K562 (cell line): ENCODE measurements around the gene FARP1. TPM values are rescaled to one million over a fixed set of nuclear protein-coding genes. Genes with fewer than 3 reads are reported as not detected.

Experiments
- ATAC-seq: fragments of 200-7000 bp; cut with Tn5 transposase; 3 replicates; pipeline ENCODE4 v1.9.1; 2020; ENCODE audit warnings: moderate library complexity
- BruUV-seq: library from RNA; stranded (reverse); fragments of 400-500 nt; replicated peaks from 2 replicates; lab custom pipeline; 2021; lab: Mats Ljungman, UMichigan
- CTCF ChIA-PET: fragments of 300-600 bp; formaldehyde crosslinking; extraction: SDS; loops from one replicate; lab custom pipeline; 2021; ENCODE audit warnings: low intra/inter-chr PET ratio; lab: Yijun Ruan, JAX
- POLR2A ChIA-PET: fragments of 300-600, 350-650 bp; sonication (Branson Sonifier 250); formaldehyde crosslinking; extraction: SDS; loops from one replicate; lab custom pipeline; 2021; ENCODE audit warnings: antibody characterized with exemption, inconsistent platforms; lab: Yijun Ruan, JAX
- DNase-seq, 4 experiments: peaks; one replicate each; pipeline versions ENCODE4 v3.0.0 to v3.0.0-alpha.2; 2011 to 2018; ENCODE audit warnings: low spot score in 3 of 4, mixed read lengths in 3 of 4; ENCODE audit errors: extremely low read depth in 1 of 4
- FAIRE-seq: peaks from 2 replicates; lab custom pipeline; 2011; peaks lifted over from hg19 to GRCh38; lab: Jason Lieb, UNC
- H2AFZ ChIP-seq: 2 replicates; pipeline ENCODE4 v1.6.0; 2011; ENCODE audit warnings: low read depth, low read length, control low read depth, inconsistent platforms
- H3K27ac ChIP-seq: fragments of 200-600 bp; 3 replicates; pipeline ENCODE4 v1.8.0; 2011; ENCODE audit warnings: low read depth, mild to moderate bottlenecking, control low read depth, inconsistent platforms, low read length, moderate library complexity, mixed read lengths; ENCODE audit errors: extremely low read depth
- H3K27me3 ChIP-seq, 2 experiments: fragments of 300-600 bp in 1 of 2; 2 replicates in 1 of 2; 3 replicates in 1 of 2; pipeline versions ENCODE4 v1.6.0 to v1.8.0; 2011; ENCODE audit warnings: inconsistent platforms in 2 of 2, low read length in 2 of 2, mild to moderate bottlenecking in 1 of 2, mixed read lengths in 1 of 2, moderate library complexity in 1 of 2; ENCODE audit not compliant: control insufficient read depth in 2 of 2, insufficient read depth in 2 of 2
- H3K36me3 ChIP-seq: fragments of 300-600 bp; 3 replicates; pipeline ENCODE4 v1.8.0; 2011; ENCODE audit warnings: mild to moderate bottlenecking, low read length, inconsistent platforms; ENCODE audit not compliant: control insufficient read depth, insufficient read depth
- H3K4me1 ChIP-seq, 2 experiments: fragments of 200-600 bp in 1 of 2; replicated peaks in 1 of 2; 2 replicates in 1 of 2; 3 replicates in 1 of 2; pipeline versions ENCODE4 v1.5.1 to v1.8.0; 2011; ENCODE audit warnings: inconsistent platforms in 2 of 2, low read length in 2 of 2, mild to moderate bottlenecking in 1 of 2, mixed read lengths in 1 of 2, moderate library complexity in 1 of 2; ENCODE audit not compliant: control insufficient read depth in 2 of 2, insufficient read depth in 2 of 2
- H3K4me2 ChIP-seq: 2 replicates; pipeline ENCODE4 v1.6.1; 2011; ENCODE audit warnings: low read length, control low read depth, inconsistent platforms, mixed read lengths; ENCODE audit not compliant: insufficient read depth
- H3K4me3 ChIP-seq: fragments of 200-600 bp; sonication (generic), shearing (Covaris generic); 2 replicates; pipeline ENCODE4 v1.5.1; 2016; ENCODE audit warnings: control low read depth, inconsistent platforms
- H3K79me2 ChIP-seq: fragments of 200-600 bp; 3 replicates; pipeline ENCODE4 v1.8.0; 2011; ENCODE audit warnings: low read length, inconsistent platforms; ENCODE audit not compliant: control insufficient read depth, insufficient read depth
- H3K9ac ChIP-seq, 2 experiments: 2 replicates each; pipeline versions ENCODE4 v1.6.0 to v1.6.1; 2011; ENCODE audit warnings: low read depth in 2 of 2, low read length in 2 of 2, control low read depth in 1 of 2, inconsistent platforms in 1 of 2, mild to moderate bottlenecking in 1 of 2, mixed read lengths in 1 of 2; ENCODE audit not compliant: insufficient read depth in 1 of 2
- H3K9me1 ChIP-seq: one replicate; pipeline ENCODE4 v1.6.0; 2011; ENCODE audit warnings: inconsistent platforms, mild to moderate bottlenecking, low read length, moderate library complexity; ENCODE audit not compliant: control insufficient read depth, insufficient read depth
- H3K9me3 ChIP-seq: replicated peaks from 2 replicates; pipeline ENCODE4 v1.5.1; 2011; ENCODE audit warnings: low read depth, low read length, inconsistent platforms; ENCODE audit not compliant: control insufficient read depth, insufficient read depth
- H4K20me1 ChIP-seq: replicated peaks from 2 replicates; pipeline ENCODE4 v1.6.1; 2011; ENCODE audit warnings: low read length, inconsistent platforms, mixed read lengths; ENCODE audit not compliant: control insufficient read depth, insufficient read depth
- ATF6 ChIP-seq: sonication (generic); formaldehyde crosslinking; IDR thresholded peaks from 2 replicates; pipeline ENCODE4 v1.4.0; 2020; ENCODE audit warnings: mild to moderate bottlenecking, missing genetic modification reagents
- ATF7 ChIP-seq: fragments of 450-650 bp; IDR thresholded peaks from 2 replicates; pipeline ENCODE4 v1.7.1; 2014; ENCODE audit warnings: mild to moderate bottlenecking, moderate library complexity
- CBX3 ChIP-seq, 2 experiments: IDR thresholded peaks; 1 replicate in 1 of 2; 2 replicates in 1 of 2; pipeline ENCODE4 v1.6.1; 2012; ENCODE audit warnings: inconsistent platforms in 2 of 2, low read length in 2 of 2, borderline replicate concordance in 1 of 2, control low read depth in 1 of 2
- DIDO1 ChIP-seq: fragments of 450-650 bp; IDR thresholded peaks from 2 replicates; pipeline ENCODE4 v1.6.1; 2016; ENCODE audit warnings: low read depth, missing biosample characterization, missing genetic modification characterization
- GTF3C2 ChIP-seq: IDR thresholded peaks from 3 replicates; pipeline ENCODE4 v1.6.1; 2011; ENCODE audit warnings: borderline replicate concordance, mild to moderate bottlenecking, moderate library complexity; ENCODE audit not compliant: insufficient read length; ENCODE audit errors: extremely low read depth
- HDAC2 ChIP-seq: fragments of 450-650 bp; IDR thresholded peaks from 2 replicates; pipeline ENCODE4 v1.6.1; 2016; ENCODE audit warnings: mild to moderate bottlenecking
- HEY1 ChIP-seq: fragments of 250-450 bp; sonication (Bioruptor Pico); IDR thresholded peaks from 2 replicates; pipeline ENCODE4 v1.5.0; 2020; ENCODE audit warnings: mild to moderate bottlenecking, moderate library complexity, borderline replicate concordance
- HMGN3 ChIP-seq: IDR thresholded peaks from 2 replicates; pipeline ENCODE4 v1.6.1; 2011; ENCODE audit warnings: borderline replicate concordance, low read depth, mild to moderate bottlenecking, mixed read lengths, low read length; ENCODE audit not compliant: insufficient read length; ENCODE audit errors: extremely low read depth
- KHSRP ChIP-seq: fragments of 450-650 bp; IDR thresholded peaks from 2 replicates; pipeline ENCODE4 v1.6.1; 2017
- MAX ChIP-seq: sonication (generic); formaldehyde crosslinking; IDR thresholded peaks from 2 replicates; pipeline ENCODE4 v1.9.0; 2022; ENCODE audit warnings: mild to moderate bottlenecking, missing genetic modification reagents
- MEF2D ChIP-seq: conservative IDR thresholded peaks from 2 replicates; pipeline ENCODE4 v1.6.1; 2016; ENCODE audit warnings: low read depth, missing genetic modification characterization, missing compliant biosample characterization
- RHOXF2B ChIP-seq: fragments of 250-450 bp; sonication (Bioruptor Pico); conservative IDR thresholded peaks from 2 replicates; pipeline ENCODE4 v1.5.1; 2021
- TAF15 ChIP-seq: fragments of 200-400 bp; formaldehyde crosslinking; IDR thresholded peaks from 2 replicates; pipeline ENCODE4 v1.6.1; 2017; ENCODE audit warnings: mild to moderate bottlenecking, low read depth, low read length, moderate library complexity
- TRIM28 ChIP-seq: fragments of 450-650 bp; IDR thresholded peaks from 2 replicates; pipeline ENCODE4 v1.6.1; 2017
- ZNF57 ChIP-seq: fragments of 450-650 bp; formaldehyde crosslinking; IDR thresholded peaks from 2 replicates; pipeline ENCODE4 v1.4.0; 2020; ENCODE audit warnings: mild to moderate bottlenecking, moderate library complexity
- ZNF764 ChIP-seq: fragments of 250-450 bp; sonication (Bioruptor Pico); IDR thresholded peaks from 2 replicates; pipeline ENCODE4 v1.4.0; 2020; ENCODE audit warnings: low read depth, mild to moderate bottlenecking, moderate library complexity
- WGBS: fragments of 100-300 bp; shearing (Covaris generic); methylation state at CpG from one replicate; pipeline ENCODE4 v1.1.6; 2016; ENCODE audit warnings: low coverage, mixed read lengths; ENCODE audit not compliant: insufficient coverage; ENCODE audit errors: missing lambda C conversion rate; 5-methylcytosine and 5-hydroxymethylcytosine counted together
- in situ Hi-C: fragments of 300-500 bp; cut with MboI; formaldehyde crosslinking; loops from 4 replicates; pipeline ENCODE4 v1.15.0; 2018; ENCODE audit warnings: inconsistent platforms, mixed read lengths
- intact Hi-C: fragments of 100-400 bp; cut with micrococcal nuclease; formaldehyde crosslinking; loops from 2 replicates; pipeline ENCODE4 v1.14.2; 2022
- polyA plus RNA-seq, 8 experiments: library from polyadenylated mRNA; depleted of rRNA in 4 of 8; stranded (reverse) in 5 of 8; unstranded in 3 of 8; fragments of >200 nt; fragmentation: Nextera tagmentation in 2 of 8; fragmentation: Illumina TruSeq in 1 of 8; extraction: Ambion mirVana in 2 of 8; extraction: Trizol in 1 of 8; gene quantifications; 2 replicates each; pipeline versions ENCODE4 v1.2.1 to v1.2.3, GENCODE V29; 2011 to 2014; ENCODE audit warnings: inconsistent platforms in 1 of 8, missing spikeins in 1 of 8
- total RNA-seq, 7 experiments: library from RNA; depleted of rRNA in 6 of 7; stranded (reverse); fragments of >200 nt in 6 of 7; fragmentation: Illumina TruSeq in 2 of 7; extraction: Trizol in 2 of 7; gene quantifications; 2 replicates each; pipeline versions ENCODE4 v1.2.1 to v1.2.3, GENCODE V29; 2011 to 2021; ENCODE audit warnings: low replicate concordance in 1 of 7

FARP1 gene
- total and polyA plus RNA-seq, 9 of the 15 experiments (the other 6 are each of a cell fraction or from before 2014, with no cell fraction given) = 0.03 to 0.29 (median 0.05) TPM; not detected in 3

- no TSS peak for BruUV-seq
- DNase-seq (no peak), ATAC-seq (no peak), FAIRE-seq (no peak)
- H3K9ac ChIP-seq = no peak overlapping the region
- H3K79me2 ChIP-seq = no peaks in the 10 kb centered on the region
- intact Hi-C loops (no loop called here), in situ Hi-C loops (no loop called here)
- H3K4me3 ChIP-seq = no peak overlapping the region
- H3K4me1 ChIP-seq = no peaks in the 10 kb centered on the region
- H3K9me3 ChIP-seq = no peaks in the 10 kb centered on the region
- H3K9me1 ChIP-seq = no peaks in the 10 kb centered on the region
- ChIA-PET CTCF (no interaction called here), POLR2A (no interaction called here)
- H2AFZ ChIP-seq = no peak overlapping the region
- H3K4me2 ChIP-seq = no peak overlapping the region
- no peak overlapping the region for H3K27ac ChIP-seq
- H4K20me1 ChIP-seq = no peaks in the 10 kb centered on the region; the same call in 1 of the 2 replicates
- WGBS = 2% methylated on average over 5 of the region's 5 CpGs
- peaks cover 19 to 34% of the 10 kb centered on the region in 2 experiments for H3K27me3 ChIP-seq
- no peaks in the 10 kb centered on the region for H3K36me3 ChIP-seq
- TF ChIP-seq ATF6 (CRISPR knock-in tag) (no peak), MAX (CRISPR knock-in tag) (no peak), TRIM28 (no peak), GTF3C2 (no peak), HEY1 (CRISPR knock-in tag) (no peak), ZNF57 (CRISPR knock-in tag) (no peak), ATF7 (no peak), CBX3 (IDR thresholded peaks at IDR 0.05; ENCODE audit: borderline replicate concordance in 1 of 2, low read length in 2 of 2) (no peak), KHSRP (no peak), TAF15 (no peak), MEF2D (tag) (no peak), HDAC2 (no peak), DIDO1 (no peak), ZNF764 (CRISPR knock-in tag) (no peak), RHOXF2B (CRISPR knock-in tag) (no peak), HMGN3 (no peak)
Measured at GRCh38 chr13:98384739-98385138, 241.8 kb downstream of the FARP1 start.
